Measurements from ENCODE around the gene CELF4. TPM values are rescaled to one million over a fixed set of nuclear protein-coding genes. Genes with fewer than 3 reads are reported as not detected.
A peak's percentile ranks its signal among the peaks of the same experiment; 100 is the strongest.

CELF4 gene
- total and polyA plus RNA-seq, 2 of the 4 experiments (the other 2 are of a cell fraction) = not detected

DNA sequence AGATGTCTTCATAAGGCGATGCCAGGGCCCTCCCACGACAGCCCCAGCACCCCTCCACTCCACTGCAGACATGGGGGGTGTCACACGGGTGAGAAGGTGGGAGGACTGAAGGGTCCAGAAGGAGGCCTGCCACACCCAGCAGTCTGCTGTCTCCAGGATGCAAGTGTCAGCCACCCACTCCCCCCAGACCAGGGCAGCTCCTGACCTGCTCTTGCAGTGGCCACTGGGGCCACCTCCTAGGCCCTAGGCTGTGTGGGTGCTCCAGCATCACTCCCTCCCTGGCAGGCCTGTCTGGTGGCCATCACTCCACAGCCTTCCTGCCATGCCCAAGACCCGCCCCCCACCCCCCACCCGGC, 171.0 kb downstream of the CELF4 start:
- peak overlapping the region; percentile 72 for H2AK5ac ChIP-seq (ENCODE audit: low read depth, low read length)
- H2AK9ac ChIP-seq (replicated peaks; ENCODE audit: low read depth, low read length, poor library complexity) = peak overlapping the region; percentile 62
- WGBS, 2 experiments (ENCODE audit: extremely low coverage in 2 of 2, insufficient read length in 1 of 2) = no CpG with 5 or more reads among the region's 5 CpGs
- peak overlapping the region; percentile 95 for H3K4ac ChIP-seq (ENCODE audit: low read depth, low read length)
- H3K14ac ChIP-seq (replicated peaks; ENCODE audit: low read depth, low read length) = peak overlapping the region; percentile 94; the same call in 1 of the 2 replicates
- ChIA-PET CTCF (interaction anchor here (0.6 kb wide), 1 partner anchor 13 kb away, joined by 3 read pairs; no protein-coding TSS in a partner anchor), POLR2A (ENCODE audit: unreplicated experiment) (no interaction called here)
- H3K23ac ChIP-seq (ENCODE audit: low read depth, low read length) = peak overlapping the region; percentile 52; the same call in 1 of the 2 replicates
- H3K4me2 ChIP-seq (ENCODE audit: low read depth, low read length) = peak overlapping the region; percentile 64
- intact Hi-C loops (cut with micrococcal nuclease) = loop anchor here (2.0 kb wide), 1 partner anchor 82 kb away; no protein-coding TSS in a partner anchor
- H3K36me3 ChIP-seq (ENCODE audit: control insufficient read depth, insufficient read depth, low read length) = no peaks in the 10 kb centered on the region
- H4K8ac ChIP-seq (ENCODE audit: low read depth in 2 of 2, low read length in 2 of 2) = peak overlapping the region; percentile 89 to 95
- DNase-seq (no peak), ATAC-seq (ENCODE audit: low read depth) (no peak; the same call in 1 of the 2 replicates)
- peak overlapping the region; percentile 70; the same call in 1 of the 2 replicates for H3K56ac ChIP-seq (ENCODE audit: extremely low read depth, insufficient read depth, low read length)
- H4K91ac ChIP-seq (ENCODE audit: insufficient read depth, low read depth, low read length) = peak overlapping the region; percentile 85
- in situ Hi-C loops (cut with MboI; ENCODE audit: low sequenced_read_pairs) = loop anchor here (10.0 kb wide), 1 partner anchor 50 kb away; no protein-coding TSS in a partner anchor
- BruUV-seq (replicated peaks) = no TSS peak
- H3K27ac ChIP-seq (ENCODE audit: insufficient read depth, low read length) = peak overlapping the region; percentile 87
- H3K9me1 ChIP-seq (ENCODE audit: insufficient read depth, low read length) = peaks cover 3% of the 10 kb centered on the region; the same call in 1 of the 2 replicates
- peak overlapping the region; percentile 81; the same call in 1 of the 3 replicates for H2BK15ac ChIP-seq (ENCODE audit: low read depth, low read length)
- H4K20me1 ChIP-seq (ENCODE audit: insufficient read depth, low read length) = no peaks in the 10 kb centered on the region
- H3K4me1 ChIP-seq (ENCODE audit: control insufficient read depth, insufficient read depth, low read length) = peaks cover 20% of the 10 kb centered on the region
- H3K9me3 ChIP-seq (ENCODE audit: control insufficient read depth, insufficient read depth, low read length) = peaks cover 4% of the 10 kb centered on the region; the same call in 1 of the 2 replicates
- H3K4me3 ChIP-seq (ENCODE audit: insufficient read depth, low read depth, low read length) = peak overlapping the region; percentile 11; the same call in 1 of the 2 replicates
- peak overlapping the region; percentile 89 for H4K5ac ChIP-seq (ENCODE audit: low read depth, low read length)
- peak overlapping the region; percentile 90 for H2BK20ac ChIP-seq (ENCODE audit: low read depth, low read length)
- TF ChIP-seq CEBPB (IDR thresholded peaks at IDR 0.05; ENCODE audit: low read depth, low read length) = no peak
- no peak for TF ChIP-seq NFE2L2 (IDR thresholded peaks at IDR 0.05; ENCODE audit: low read depth, low read length)
- TF ChIP-seq RAD21 (IDR thresholded peaks at IDR 0.05; ENCODE audit: low read length) = no peak
- TF ChIP-seq FOS (IDR thresholded peaks at IDR 0.05; ENCODE audit: low read depth, low read length) = no peak
- no peak for TF ChIP-seq RCOR1 (IDR thresholded peaks at IDR 0.05; ENCODE audit: insufficient replicate concordance, low read length)
- TF ChIP-seq CHD1 (IDR thresholded peaks at IDR 0.05; ENCODE audit: low read depth, low read length) = no peak
- TF ChIP-seq BHLHE40 (IDR thresholded peaks at IDR 0.05; ENCODE audit: low read depth, low read length) = no peak
- no peak for TF ChIP-seq SMC3 (IDR thresholded peaks at IDR 0.05; ENCODE audit: low read depth, low read length)
- TF ChIP-seq, protein P1, sequence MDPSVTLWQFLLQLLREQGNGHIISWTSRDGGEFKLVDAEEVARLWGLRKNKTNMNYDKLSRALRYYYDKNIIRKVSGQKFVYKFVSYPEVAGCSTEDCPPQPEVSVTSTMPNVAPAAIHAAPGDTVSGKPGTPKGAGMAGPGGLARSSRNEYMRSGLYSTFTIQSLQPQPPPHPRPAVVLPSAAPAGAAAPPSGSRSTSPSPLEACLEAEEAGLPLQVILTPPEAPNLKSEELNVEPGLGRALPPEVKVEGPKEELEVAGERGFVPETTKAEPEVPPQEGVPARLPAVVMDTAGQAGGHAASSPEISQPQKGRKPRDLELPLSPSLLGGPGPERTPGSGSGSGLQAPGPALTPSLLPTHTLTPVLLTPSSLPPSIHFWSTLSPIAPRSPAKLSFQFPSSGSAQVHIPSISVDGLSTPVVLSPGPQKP (IDR thresholded peaks at IDR 0.05; ENCODE audit: borderline replicate concordance, low read depth, low read length) = no peak
- no peak for TF ChIP-seq MAZ (IDR thresholded peaks at IDR 0.05; ENCODE audit: borderline replicate concordance, low read depth, low read length)
- no peak for TF ChIP-seq MXI1 (IDR thresholded peaks at IDR 0.05; ENCODE audit: borderline replicate concordance, low read depth, low read length)
- no peak for TF ChIP-seq MAFK (IDR thresholded peaks at IDR 0.05; ENCODE audit: low read depth, low read length)
- no peak for TF ChIP-seq RFX5 (IDR thresholded peaks at IDR 0.05; ENCODE audit: low read depth, low read length)
- TF ChIP-seq, protein P2, sequence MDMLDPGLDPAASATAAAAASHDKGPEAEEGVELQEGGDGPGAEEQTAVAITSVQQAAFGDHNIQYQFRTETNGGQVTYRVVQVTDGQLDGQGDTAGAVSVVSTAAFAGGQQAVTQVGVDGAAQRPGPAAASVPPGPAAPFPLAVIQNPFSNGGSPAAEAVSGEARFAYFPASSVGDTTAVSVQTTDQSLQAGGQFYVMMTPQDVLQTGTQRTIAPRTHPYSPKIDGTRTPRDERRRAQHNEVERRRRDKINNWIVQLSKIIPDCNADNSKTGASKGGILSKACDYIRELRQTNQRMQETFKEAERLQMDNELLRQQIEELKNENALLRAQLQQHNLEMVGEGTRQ (IDR thresholded peaks at IDR 0.05; ENCODE audit: low read depth, low read length) = no peak
- peak overlapping the region; percentile 90 for H2BK120ac ChIP-seq (ENCODE audit: low read depth, low read length)
- H3K79me1 ChIP-seq (ENCODE audit: low read depth in 1 of 2, low read length in 2 of 2) = no peaks in the 10 kb centered on the region
- H2AFZ ChIP-seq (replicated peaks; ENCODE audit: low read length, poor library complexity) = peak overlapping the region; percentile 94
- peak overlapping the region; percentile 39 for H2BK5ac ChIP-seq (ENCODE audit: low read depth, low read length, poor library complexity, severe bottlenecking)
- peak overlapping the region; percentile 58; the same call in 1 of the 2 replicates for H3K9ac ChIP-seq (ENCODE audit: low read depth, low read length)
- peaks cover 4% of the 10 kb centered on the region; the same call in 1 of the 2 replicates for H3K27me3 ChIP-seq (ENCODE audit: control insufficient read depth, insufficient read depth, low read length)
- peak overlapping the region; percentile 84 for H3K18ac ChIP-seq (ENCODE audit: low read depth, low read length)
- dilution Hi-C loops (cut with HindIII; ENCODE audit: low sequenced_read_pairs, unreplicated experiment) = no loop called here
